HepG2 (cell line): ENCODE data around the gene FIBP. TPM values are rescaled to one million over a fixed set of nuclear protein-coding genes. Genes with fewer than 3 reads are reported as not detected.

ENCODE experiments used
- ATRX ChIP-seq: sonication (generic); formaldehyde crosslinking; IDR thresholded peaks from 2 replicates; pipeline ENCODE4 v1.4.0; 2020; ENCODE audit warnings: missing genetic modification reagents, borderline replicate concordance
- CHCHD3 ChIP-seq: sonication (generic); formaldehyde crosslinking; IDR thresholded peaks from 2 replicates; pipeline ENCODE4 v1.8.0; 2022; ENCODE audit warnings: mild to moderate bottlenecking, missing genetic modification reagents, moderate library complexity
- EED ChIP-seq: sonication (generic); formaldehyde crosslinking; IDR thresholded peaks from 2 replicates; pipeline ENCODE4 v1.5.0; 2020; ENCODE audit warnings: mild to moderate bottlenecking, missing genetic modification reagents
- EHMT2 ChIP-seq: fragments of 200-600 bp; sonication (generic); IDR thresholded peaks from 2 replicates; pipeline ENCODE4 v1.7.0; 2017; ENCODE audit warnings: antibody characterized with exemption, low read depth, low read length, borderline replicate concordance
- ESRRA ChIP-seq: sonication (generic); formaldehyde crosslinking; IDR thresholded peaks from 2 replicates; pipeline ENCODE4 v1.5.1; 2020; ENCODE audit warnings: mild to moderate bottlenecking, low read depth, missing genetic modification reagents
- GTF2F1 ChIP-seq: fragments of 150-350 bp; IDR thresholded peaks from 2 replicates; pipeline ENCODE4 v1.6.1; 2014; ENCODE audit warnings: low read length
- POLR2A ChIP-seq, 2 experiments: IDR thresholded peaks; 2 replicates each; pipeline ENCODE4 v1.6.1; 2011; ENCODE audit warnings: low read depth in 2 of 2, low read length in 2 of 2, mild to moderate bottlenecking in 1 of 2, moderate library complexity in 1 of 2; ENCODE audit not compliant: insufficient read depth in 1 of 2
- SIX4 ChIP-seq: sonication (generic); formaldehyde crosslinking; IDR thresholded peaks from 2 replicates; pipeline ENCODE4 v1.4.0; 2020; ENCODE audit warnings: missing genetic modification reagents
- SP2 ChIP-seq: sonication (generic); formaldehyde crosslinking; IDR thresholded peaks from 2 replicates; pipeline ENCODE4 v1.5.1; 2020; ENCODE audit warnings: mild to moderate bottlenecking, missing genetic modification reagents
- SP4 ChIP-seq: sonication (generic); formaldehyde crosslinking; IDR thresholded peaks from 2 replicates; pipeline ENCODE4 v1.8.1; 2023; ENCODE audit warnings: mild to moderate bottlenecking, missing genetic modification reagents
- TRIM24 ChIP-seq: sonication (generic); formaldehyde crosslinking; IDR thresholded peaks from 2 replicates; pipeline ENCODE4 v1.8.0; 2022; ENCODE audit warnings: mild to moderate bottlenecking, missing genetic modification reagents
- ZNF143 ChIP-seq: sonication (generic); formaldehyde crosslinking; IDR thresholded peaks from 2 replicates; pipeline ENCODE4 v1.4.0; 2020; ENCODE audit warnings: missing genetic modification reagents
- ZNF256 ChIP-seq: sonication (generic); formaldehyde crosslinking; conservative IDR thresholded peaks from 2 replicates; pipeline ENCODE4 v1.4.0; 2020; ENCODE audit warnings: missing genetic modification reagents
- ZNF30 ChIP-seq: sonication (generic); formaldehyde crosslinking; IDR thresholded peaks from 2 replicates; pipeline ENCODE4 v1.5.0; 2020; ENCODE audit warnings: mild to moderate bottlenecking, missing genetic modification reagents
- ZNF335 ChIP-seq: sonication (generic); formaldehyde crosslinking; IDR thresholded peaks from 2 replicates; pipeline ENCODE4 v1.4.0; 2020; ENCODE audit warnings: missing genetic modification reagents
- ZNF431 ChIP-seq: sonication (generic); formaldehyde crosslinking; IDR thresholded peaks from 2 replicates; pipeline ENCODE4 v1.9.0; 2022; ENCODE audit warnings: missing genetic modification reagents, low read depth, mild to moderate bottlenecking, borderline replicate concordance
- ZNF432 ChIP-seq: sonication (generic); formaldehyde crosslinking; IDR thresholded peaks from 2 replicates; pipeline ENCODE4 v1.5.0; 2020; ENCODE audit warnings: missing genetic modification reagents, mild to moderate bottlenecking, borderline replicate concordance
- ZNF549 ChIP-seq: sonication (generic); formaldehyde crosslinking; IDR thresholded peaks from 2 replicates; pipeline ENCODE4 v1.5.0; 2020; ENCODE audit warnings: missing genetic modification reagents
- ZNF556 ChIP-seq: sonication (generic); formaldehyde crosslinking; IDR thresholded peaks from 2 replicates; pipeline ENCODE4 v1.4.0; 2020; ENCODE audit warnings: mild to moderate bottlenecking, missing genetic modification reagents, borderline replicate concordance
- ZNF605 ChIP-seq: sonication (generic); formaldehyde crosslinking; IDR thresholded peaks from 2 replicates; pipeline ENCODE4 v1.8.0; 2022; ENCODE audit warnings: mild to moderate bottlenecking, missing genetic modification reagents
- ZNF652 ChIP-seq: IDR thresholded peaks from 2 replicates; pipeline ENCODE4 v1.6.1; 2016; ENCODE audit warnings: low read depth, borderline replicate concordance
- ZNF83 ChIP-seq: sonication (generic); formaldehyde crosslinking; IDR thresholded peaks from 2 replicates; pipeline ENCODE4 v1.4.0; 2020; ENCODE audit warnings: missing genetic modification reagents, mild to moderate bottlenecking, borderline replicate concordance
- polyA plus RNA-seq, 8 experiments: library from polyadenylated mRNA; depleted of rRNA in 3 of 8; stranded (reverse) in 7 of 8; unstranded in 1 of 8; fragments of >200 nt; fragmentation: Illumina TruSeq in 4 of 8; extraction: Trizol in 4 of 8; gene quantifications; 2 replicates each; pipeline versions ENCODE4 v1.2.1 to v1.2.3, GENCODE V29; 2011 to 2016; ENCODE audit warnings: low read depth in 4 of 8, missing spikeins in 1 of 8, mixed read lengths in 1 of 8; ENCODE audit not compliant: insufficient read depth in 1 of 8
- total RNA-seq, 5 experiments: library from RNA; depleted of rRNA; stranded (reverse); fragments of >200 nt; fragmentation: Illumina TruSeq; extraction: Trizol; gene quantifications; 2 replicates each; pipeline ENCODE4 v1.2.3, GENCODE V29; 2016; ENCODE audit warnings: low read depth in 1 of 5
- TF ChIP-seq, protein P1 (sequence below): sonication (generic); formaldehyde crosslinking; IDR thresholded peaks from 2 replicates; pipeline ENCODE4 v1.4.0; 2020; ENCODE audit warnings: mild to moderate bottlenecking, missing genetic modification reagents
- TF ChIP-seq, protein P2 (sequence below): sonication (generic); formaldehyde crosslinking; IDR thresholded peaks from 2 replicates; pipeline ENCODE4 v1.4.0; 2020; ENCODE audit warnings: mild to moderate bottlenecking, missing genetic modification reagents
- TF ChIP-seq, protein P3 (sequence below): sonication (generic); formaldehyde crosslinking; IDR thresholded peaks from 2 replicates; pipeline ENCODE4 v1.4.0; 2020; ENCODE audit warnings: low read depth, missing genetic modification reagents

Gene FIBP
- total and polyA plus RNA-seq, 2 of the 13 experiments (the other 11 are each of a cell fraction or from before 2014, with no cell fraction given), result 42.9 to 62.1 TPM

DNA sequence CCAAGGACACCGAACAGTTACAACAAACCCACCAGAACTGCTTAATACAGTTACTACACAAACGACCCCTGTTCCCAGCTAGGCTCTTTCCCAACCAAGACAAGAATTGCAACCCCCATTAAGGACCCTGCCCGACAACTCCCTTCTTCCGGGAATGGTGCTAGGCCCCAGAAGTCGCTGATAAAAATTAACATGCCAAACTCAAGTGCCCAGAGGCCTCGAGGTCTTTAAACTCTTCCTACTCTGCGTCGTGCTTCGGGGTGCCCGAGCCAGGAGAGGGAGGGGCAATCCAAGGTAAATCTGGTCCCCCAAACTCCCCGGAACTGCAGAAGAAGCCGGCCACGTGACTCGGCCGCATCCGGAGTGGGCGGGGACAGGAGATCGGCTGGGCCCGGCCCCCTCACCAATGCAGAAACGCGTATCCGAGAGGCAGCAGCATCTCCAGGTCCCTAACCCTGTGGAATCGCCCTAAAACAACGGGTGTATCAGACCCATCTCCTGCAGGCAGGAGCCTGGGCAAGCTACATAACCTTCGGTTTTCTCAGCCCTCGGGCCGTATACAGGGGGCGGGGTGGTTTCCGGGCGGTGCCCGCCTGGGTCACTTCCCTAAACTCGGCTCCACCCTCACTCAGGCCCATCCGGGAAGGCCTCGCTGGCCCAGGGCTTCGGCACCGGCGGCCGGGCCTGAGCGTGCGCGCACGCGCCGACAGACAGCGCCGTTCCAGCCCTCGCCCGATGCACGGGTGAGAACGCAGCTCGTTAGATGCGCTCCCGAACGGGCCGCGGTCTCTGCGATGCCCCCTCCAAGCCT is 31.4 kb downstream of the FIBP start (continued):
- TF ChIP-seq, protein P1, sequence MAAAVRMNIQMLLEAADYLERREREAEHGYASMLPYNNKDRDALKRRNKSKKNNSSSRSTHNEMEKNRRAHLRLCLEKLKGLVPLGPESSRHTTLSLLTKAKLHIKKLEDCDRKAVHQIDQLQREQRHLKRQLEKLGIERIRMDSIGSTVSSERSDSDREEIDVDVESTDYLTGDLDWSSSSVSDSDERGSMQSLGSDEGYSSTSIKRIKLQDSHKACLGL (CRISPR knock-in tag), result peak; percentile 65; the same call in 1 of the 2 replicates
- TF ChIP-seq SP4 (CRISPR knock-in tag), result no peak; the same call in 1 of the 2 replicates
- 0 out of 2 replicates have a peak, but pooled peaks have one; percentile 50 for TF ChIP-seq ZNF556 (CRISPR knock-in tag)
- TF ChIP-seq GTF2F1, result no peak
- no peak for TF ChIP-seq ZNF256
- TF ChIP-seq TRIM24 (CRISPR knock-in tag), result no peak
- TF ChIP-seq SIX4, result no peak
- no peak for TF ChIP-seq SP2 (CRISPR knock-in tag)
- TF ChIP-seq ESRRA (CRISPR knock-in tag), result no peak
- TF ChIP-seq ZNF432, result no peak
- TF ChIP-seq CHCHD3 (CRISPR knock-in tag), result 0 out of 2 replicates have a peak, but pooled peaks have one; percentile 32
- no peak for TF ChIP-seq ATRX (CRISPR knock-in tag)
- TF ChIP-seq, protein P2, sequence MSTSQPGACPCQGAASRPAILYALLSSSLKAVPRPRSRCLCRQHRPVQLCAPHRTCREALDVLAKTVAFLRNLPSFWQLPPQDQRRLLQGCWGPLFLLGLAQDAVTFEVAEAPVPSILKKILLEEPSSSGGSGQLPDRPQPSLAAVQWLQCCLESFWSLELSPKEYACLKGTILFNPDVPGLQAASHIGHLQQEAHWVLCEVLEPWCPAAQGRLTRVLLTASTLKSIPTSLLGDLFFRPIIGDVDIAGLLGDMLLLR (CRISPR knock-in tag), result no peak
- no peak for TF ChIP-seq ZNF431 (CRISPR knock-in tag)
- TF ChIP-seq, protein P3, sequence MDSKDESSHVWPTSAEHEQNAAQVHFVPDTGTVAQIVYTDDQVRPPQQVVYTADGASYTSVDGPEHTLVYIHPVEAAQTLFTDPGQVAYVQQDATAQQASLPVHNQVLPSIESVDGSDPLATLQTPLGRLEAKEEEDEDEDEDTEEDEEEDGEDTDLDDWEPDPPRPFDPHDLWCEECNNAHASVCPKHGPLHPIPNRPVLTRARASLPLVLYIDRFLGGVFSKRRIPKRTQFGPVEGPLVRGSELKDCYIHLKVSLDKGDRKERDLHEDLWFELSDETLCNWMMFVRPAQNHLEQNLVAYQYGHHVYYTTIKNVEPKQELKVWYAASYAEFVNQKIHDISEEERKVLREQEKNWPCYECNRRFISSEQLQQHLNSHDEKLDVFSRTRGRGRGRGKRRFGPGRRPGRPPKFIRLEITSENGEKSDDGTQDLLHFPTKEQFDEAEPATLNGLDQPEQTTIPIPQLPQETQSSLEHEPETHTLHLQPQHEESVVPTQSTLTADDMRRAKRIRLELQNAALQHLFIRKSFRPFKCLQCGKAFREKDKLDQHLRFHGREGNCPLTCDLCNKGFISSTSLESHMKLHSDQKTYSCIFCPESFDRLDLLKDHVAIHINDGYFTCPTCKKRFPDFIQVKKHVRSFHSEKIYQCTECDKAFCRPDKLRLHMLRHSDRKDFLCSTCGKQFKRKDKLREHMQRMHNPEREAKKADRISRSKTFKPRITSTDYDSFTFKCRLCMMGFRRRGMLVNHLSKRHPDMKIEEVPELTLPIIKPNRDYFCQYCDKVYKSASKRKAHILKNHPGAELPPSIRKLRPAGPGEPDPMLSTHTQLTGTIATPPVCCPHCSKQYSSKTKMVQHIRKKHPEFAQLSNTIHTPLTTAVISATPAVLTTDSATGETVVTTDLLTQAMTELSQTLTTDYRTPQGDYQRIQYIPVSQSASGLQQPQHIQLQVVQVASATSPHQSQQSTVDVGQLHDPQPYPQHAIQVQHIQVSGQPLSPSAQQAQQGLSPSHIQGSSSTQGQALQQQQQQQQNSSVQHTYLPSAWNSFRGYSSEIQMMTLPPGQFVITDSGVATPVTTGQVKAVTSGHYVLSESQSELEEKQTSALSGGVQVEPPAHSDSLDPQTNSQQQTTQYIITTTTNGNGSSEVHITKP (CRISPR knock-in tag), result peak; percentile 24; the same call in 1 of the 2 replicates
- TF ChIP-seq EED (CRISPR knock-in tag), result no peak
- TF ChIP-seq ZNF605 (CRISPR knock-in tag), result no peak
- TF ChIP-seq ZNF335, result no peak; the same call in 1 of the 2 replicates
- no peak for TF ChIP-seq ZNF652
- TF ChIP-seq ZNF83 (CRISPR knock-in tag), result no peak
- no peak for TF ChIP-seq EHMT2
- TF ChIP-seq ZNF549 (CRISPR knock-in tag), result no peak
- TF ChIP-seq ZNF143 (CRISPR knock-in tag), result peak; percentile 64; the same call in 1 of the 2 replicates
- TF ChIP-seq ZNF30 (CRISPR knock-in tag), result no peak
- peak in 1 of 2 experiments; percentile 44; a peak in 1 of 4 replicates for TF ChIP-seq POLR2A (IDR thresholded peaks at IDR 0.05; ENCODE audit: insufficient read depth in 1 of 2, low read depth in 2 of 2, low read length in 2 of 2)
